B cell (primary cell): ENCODE measurements around the gene ABCA7. TPM values are rescaled to one million over a fixed set of nuclear protein-coding genes. Genes with fewer than 3 reads are reported as not detected.

Experiments
- ATAC-seq: fragments of 200-7000 bp; cut with Tn5 transposase; one replicate; pipeline ENCODE4 v1.10.0; 2021; ENCODE audit warnings: low read depth, mild to moderate bottlenecking, moderate number of reproducible peaks, moderate library complexity
- CTCF ChIA-PET: fragments of 350-600 bp; sonication (Branson Sonifier 250); formaldehyde crosslinking; loops from one replicate; lab custom pipeline; 2021; ENCODE audit warnings: antibody characterized with exemption, inconsistent platforms; lab: Charles Lee
- POLR2A ChIA-PET: fragments of 350-600 bp; sonication (Branson Sonifier 250); formaldehyde crosslinking; loops from one replicate; lab custom pipeline; 2021; ENCODE audit warnings: antibody characterized with exemption; lab: Charles Lee
- DNase-seq: peaks from one replicate; pipeline ENCODE4 v3.0.0; 2013
- H2AFZ ChIP-seq: 2 replicates; pipeline ENCODE4 v1.6.1; 2012; ENCODE audit warnings: mild to moderate bottlenecking, low read depth, low read length; ENCODE audit not compliant: insufficient read depth, poor library complexity, severe bottlenecking
- H3K27ac ChIP-seq, 2 donors: 1 replicate in 1 of 2; 2 replicates in 1 of 2; pipeline ENCODE4 v1.5.1; 2012 to 2013; ENCODE audit warnings: low read length in 2 of 2, mild to moderate bottlenecking in 2 of 2, moderate library complexity in 1 of 2
- H3K27me3 ChIP-seq, 4 experiments: fragments of 200-600 bp in 1 of 4; sonication (generic) in 1 of 4; replicated peaks in 1 of 4; 1 replicate in 2 of 4; 2 replicates in 2 of 4; pipeline versions ENCODE4 v1.6.1 to v1.7.0; 2013 to 2016; ENCODE audit warnings: low read length in 3 of 4, mild to moderate bottlenecking in 2 of 4, mixed read lengths in 1 of 4, moderate library complexity in 1 of 4; ENCODE audit not compliant: insufficient read depth in 4 of 4, control insufficient read depth in 3 of 4; ENCODE audit errors: control extremely low read depth in 1 of 4
- H3K36me3 ChIP-seq, 2 experiments: replicated peaks in 1 of 2; 1 replicate in 1 of 2; 2 replicates in 1 of 2; pipeline versions ENCODE4 v1.6.1 to v1.7.1; 2013; ENCODE audit warnings: low read length in 1 of 2; ENCODE audit not compliant: insufficient read depth in 2 of 2, control insufficient read depth in 1 of 2; ENCODE audit errors: control extremely low read depth in 1 of 2, extremely low read depth in 1 of 2
- H3K4me1 ChIP-seq, 2 donors: fragments of 200-600 bp in 1 of 2; sonication (generic) in 1 of 2; 1 replicate in 1 of 2; 2 replicates in 1 of 2; pipeline versions ENCODE4 v1.5.1 to v1.6.1; 2013 to 2017; ENCODE audit warnings: low read length in 2 of 2; ENCODE audit not compliant: control insufficient read depth in 2 of 2, insufficient read depth in 2 of 2
- H3K4me2 ChIP-seq: replicated peaks from 2 replicates; pipeline ENCODE3; 2012; ENCODE audit warnings: mild to moderate bottlenecking, low read depth, low read length; ENCODE audit not compliant: poor library complexity, severe bottlenecking
- H3K4me3 ChIP-seq, 5 experiments: fragments of 200-600 bp in 1 of 5; sonication (generic) in 1 of 5; 1 replicate in 3 of 5; 2 replicates in 2 of 5; pipeline versions ENCODE4 v1.5.1 to v1.7.0; 2011 to 2016; ENCODE audit warnings: low read length in 4 of 5, mild to moderate bottlenecking in 4 of 5, low read depth in 2 of 5, control low read depth in 1 of 5, moderate library complexity in 1 of 5; ENCODE audit not compliant: insufficient read depth in 1 of 5; ENCODE audit errors: control extremely low read depth in 1 of 5, extremely low read depth in 1 of 5
- H3K79me2 ChIP-seq: fragments of 200-600 bp; sonication (generic); one replicate; pipeline ENCODE4 v1.6.0; 2016; ENCODE audit warnings: low read length; ENCODE audit not compliant: control insufficient read depth, insufficient read depth
- H3K9ac ChIP-seq: fragments of 200-600 bp; sonication (generic); 2 replicates; pipeline ENCODE4 v1.6.1; 2017; ENCODE audit warnings: mild to moderate bottlenecking, low read length, moderate library complexity
- H3K9me3 ChIP-seq, 3 donors: one replicate each; pipeline versions ENCODE4 v1.6.1 to v1.7.1; 2013; ENCODE audit warnings: low read length in 2 of 3; ENCODE audit not compliant: control insufficient read depth in 2 of 3, insufficient read depth in 1 of 3; ENCODE audit errors: control extremely low read depth in 1 of 3
- H4K20me1 ChIP-seq: 2 replicates; pipeline ENCODE4 v1.6.0; 2012; ENCODE audit warnings: mild to moderate bottlenecking, low read length; ENCODE audit not compliant: insufficient read depth, control insufficient read depth, poor library complexity, severe bottlenecking
- H3K27ac Mint-ChIP-seq: one replicate; pipeline ENCODE4 v1.8.0; 2021; ENCODE audit warnings: mixed read lengths
- H3K27me3 Mint-ChIP-seq: one replicate; pipeline ENCODE4 v1.8.0; 2021; ENCODE audit warnings: mixed read lengths
- H3K4me1 Mint-ChIP-seq: one replicate; pipeline ENCODE4 v1.8.0; 2021; ENCODE audit warnings: mixed read lengths
- H3K4me3 Mint-ChIP-seq: one replicate; pipeline ENCODE4 v1.8.0; 2021; ENCODE audit warnings: mixed read lengths
- H3K9me3 Mint-ChIP-seq: one replicate; pipeline ENCODE4 v1.8.0; 2022; ENCODE audit warnings: mixed read lengths; ENCODE audit not compliant: insufficient read depth
- EZH2 ChIP-seq: IDR thresholded peaks from 2 replicates; pipeline ENCODE4 v1.6.1; 2012; ENCODE audit warnings: borderline replicate concordance, low read depth, mild to moderate bottlenecking, moderate library complexity, low read length; ENCODE audit not compliant: insufficient read depth, poor library complexity, severe bottlenecking
- WGBS: methylation state at CpG from one replicate; pipeline ENCODE4 v1.1.5; 2013; ENCODE audit warnings: missing lambda C conversion rate; ENCODE audit not compliant: insufficient coverage; 5-methylcytosine and 5-hydroxymethylcytosine counted together
- intact Hi-C: fragments of 100-400 bp; cut with micrococcal nuclease; formaldehyde crosslinking; loops from one replicate; pipeline ENCODE4 v1.10.0; 2022
- polyA plus RNA-seq: library from polyadenylated mRNA; depleted of rRNA; stranded (reverse); fragments of >200 nt; gene quantifications from 2 replicates; pipeline ENCODE4 v1.2.3, GENCODE V29; 2012
- total RNA-seq, 2 donors: library from RNA; stranded (reverse); fragments of 120-200 nt in 1 of 2; gene quantifications; 1 replicate in 1 of 2; 2 replicates in 1 of 2; pipeline versions ENCODE4 v1.2.3 to v1.2.4, GENCODE V29; 2013 to 2022
- TF ChIP-seq, protein P1 (sequence below): fragments of 200-600 bp; IDR thresholded peaks from one replicate; pipeline ENCODE4 v1.8.0; 2022; ENCODE audit warnings: antibody characterized with exemption, mild to moderate bottlenecking

Gene ABCA7
- total and polyA plus RNA-seq, 2 donors (not counting 1 experiment from before 2014, with no cell fraction given) = 192 to 281 TPM

DNA sequence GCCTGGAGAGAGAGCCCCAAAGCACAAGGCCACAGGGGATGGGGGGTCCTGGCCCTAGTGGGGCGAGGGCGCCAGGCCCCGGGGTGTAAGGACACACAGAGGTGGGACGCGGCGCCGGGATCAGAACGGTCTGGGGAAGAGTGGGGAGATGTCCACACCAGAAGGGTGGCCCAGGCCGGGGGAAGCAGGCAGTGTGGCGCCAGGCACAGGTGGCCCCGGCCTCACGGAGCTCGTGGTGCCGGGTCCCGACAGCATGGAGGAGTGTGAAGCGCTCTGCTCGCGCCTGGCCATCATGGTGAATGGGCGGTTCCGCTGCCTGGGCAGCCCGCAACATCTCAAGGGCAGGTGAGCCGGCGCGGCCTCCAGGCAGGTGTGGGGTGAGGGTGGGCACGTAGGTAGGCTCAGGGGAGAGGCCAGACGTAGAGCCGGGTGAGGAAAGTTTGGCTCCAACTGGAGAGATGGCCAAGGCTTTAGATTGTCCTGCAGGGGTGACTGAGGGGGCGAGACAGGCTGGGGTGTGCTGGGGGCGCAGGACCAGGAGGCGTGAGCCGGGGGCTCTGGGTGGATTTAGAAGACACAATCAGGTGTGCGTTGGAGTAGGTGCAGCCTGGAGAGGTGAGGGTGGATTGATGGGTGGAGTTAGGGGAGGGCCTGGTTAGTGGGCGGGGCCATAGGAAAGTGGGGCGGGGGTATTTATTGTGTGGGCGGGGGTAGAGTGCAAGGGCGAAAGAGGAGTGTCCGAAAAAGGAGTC lies 24.2 kb downstream of the ABCA7 start:
- peaks cover 0 to 20% of the 10 kb centered on the region in 2 experiments for H3K36me3 ChIP-seq
- peaks cover 25% of the 10 kb centered on the region for H3K79me2 ChIP-seq
- peak overlapping the region; percentile 42 for H2AFZ ChIP-seq
- whole genome bisulfite sequencing = 99% methylated on average over 33 of the region's 37 CpGs
- peaks cover 30 to 44% of the 10 kb centered on the region in 2 donors for H3K4me1 ChIP-seq
- ChIA-PET POLR2A (interaction anchor here (0.5 to 6.3 kb wide), 14 partner anchors 12 to 205 kb away, joined by 3 to 97 read pairs (median 3); partner anchors contain the start of genes ABCA7, CIRBP, CNN2 and GPX4), CTCF (interaction anchor here (0.6 to 5.2 kb wide), 24 partner anchors 10 to 201 kb away, joined by 3 to 56 read pairs (median 6); partner anchors contain the start of genes ABCA7, POLR2E and RNU6-2)
- peak overlapping the region; percentile 32 for H3K27ac Mint-ChIP-seq
- H3K9me3 ChIP-seq = peaks cover 0 to 36% (median 0%) of the 10 kb centered on the region in 3 donors
- no peak for TF ChIP-seq EZH2
- TF ChIP-seq, protein P1, sequence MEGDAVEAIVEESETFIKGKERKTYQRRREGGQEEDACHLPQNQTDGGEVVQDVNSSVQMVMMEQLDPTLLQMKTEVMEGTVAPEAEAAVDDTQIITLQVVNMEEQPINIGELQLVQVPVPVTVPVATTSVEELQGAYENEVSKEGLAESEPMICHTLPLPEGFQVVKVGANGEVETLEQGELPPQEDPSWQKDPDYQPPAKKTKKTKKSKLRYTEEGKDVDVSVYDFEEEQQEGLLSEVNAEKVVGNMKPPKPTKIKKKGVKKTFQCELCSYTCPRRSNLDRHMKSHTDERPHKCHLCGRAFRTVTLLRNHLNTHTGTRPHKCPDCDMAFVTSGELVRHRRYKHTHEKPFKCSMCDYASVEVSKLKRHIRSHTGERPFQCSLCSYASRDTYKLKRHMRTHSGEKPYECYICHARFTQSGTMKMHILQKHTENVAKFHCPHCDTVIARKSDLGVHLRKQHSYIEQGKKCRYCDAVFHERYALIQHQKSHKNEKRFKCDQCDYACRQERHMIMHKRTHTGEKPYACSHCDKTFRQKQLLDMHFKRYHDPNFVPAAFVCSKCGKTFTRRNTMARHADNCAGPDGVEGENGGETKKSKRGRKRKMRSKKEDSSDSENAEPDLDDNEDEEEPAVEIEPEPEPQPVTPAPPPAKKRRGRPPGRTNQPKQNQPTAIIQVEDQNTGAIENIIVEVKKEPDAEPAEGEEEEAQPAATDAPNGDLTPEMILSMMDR = no peak
- H3K4me3 ChIP-seq = no peak overlapping the region
- H3K27me3 Mint-ChIP-seq = no peaks in the 10 kb centered on the region
- H3K9ac ChIP-seq = no peak overlapping the region
- H3K4me2 ChIP-seq = peak overlapping the region; percentile 91
- no peaks in the 10 kb centered on the region for H3K27me3 ChIP-seq
- DNase-seq = no peak
- intact Hi-C loops = loop anchor here (10.0 kb wide), 1 partner anchor 139 kb away; the partner anchor contains the start of gene ARID3A
- H3K27ac ChIP-seq = no peak overlapping the region
- peaks cover 29% of the 10 kb centered on the region for H3K4me1 Mint-ChIP-seq
- no peaks in the 10 kb centered on the region for H3K9me3 Mint-ChIP-seq
- no peak for ATAC-seq
- H4K20me1 ChIP-seq = peaks cover 45% of the 10 kb centered on the region
- peak overlapping the region; percentile 32 for H3K4me3 Mint-ChIP-seq
